Thyroid gland (tissue), 4 donors: Measurements from ENCODE around the gene HPD. TPM values are rescaled to one million over a fixed set of nuclear protein-coding genes. Genes with fewer than 3 reads are reported as not detected.

Experiments
- DNase-seq, 2 donors: peaks; one replicate each; pipeline ENCODE4 v3.0.0-alpha.2; 2019
- H3K27ac ChIP-seq, 3 donors: fragments of 200-600 bp; sonication (generic); 1 replicate in 2 of 3; 2 replicates in 1 of 3; pipeline ENCODE4 v1.5.1; 2016 to 2019; ENCODE audit warnings: mild to moderate bottlenecking in 1 of 3, moderate library complexity in 1 of 3
- H3K27me3 ChIP-seq: fragments of 200-600 bp; sonication (generic); one replicate; pipeline ENCODE4 v1.5.1; 2019
- H3K36me3 ChIP-seq, 2 donors: fragments of 200-600 bp; sonication (generic); one replicate each; pipeline ENCODE4 v1.5.1; 2016 to 2019
- H3K4me1 ChIP-seq, 2 donors: fragments of 200-600 bp; sonication (generic); one replicate each; pipeline ENCODE4 v1.5.1; 2017 to 2019
- H3K4me3 ChIP-seq, 3 donors: fragments of 200-600 bp; sonication (generic); replicated peaks in 1 of 3; 1 replicate in 2 of 3; 2 replicates in 1 of 3; pipeline ENCODE4 v1.5.1; 2016; ENCODE audit warnings: mild to moderate bottlenecking in 1 of 3
- H3K9me3 ChIP-seq: fragments of 200-600 bp; sonication (generic); one replicate; pipeline ENCODE4 v1.5.1; 2017
- POLR2A ChIP-seq, 2 donors: fragments of 450-650 bp; IDR thresholded peaks; one replicate each; pipeline ENCODE4 v1.6.1; 2017; ENCODE audit warnings: antibody characterized with exemption in 2 of 2, mild to moderate bottlenecking in 2 of 2, moderate library complexity in 1 of 2
- WGBS, 2 donors: methylation state at CpG; one replicate each; pipeline ENCODE4 v1.1.5; 2017; 5-methylcytosine and 5-hydroxymethylcytosine counted together
- intact Hi-C: fragments of 100-400 bp; cut with DNase I; formaldehyde crosslinking; loops from one replicate; pipeline ENCODE4 v1.15.1; 2023
- total RNA-seq, 4 donors: library from RNA; depleted of rRNA; stranded (reverse); fragments of >200 nt; gene quantifications; one replicate each; pipeline ENCODE4 v1.2.3, GENCODE V29; 2016
- TF ChIP-seq, protein P1 (sequence below), 6 experiments: fragments of 200-600 bp in 3 of 6; fragments of 450-650 bp in 3 of 6; sonication (generic) in 3 of 6; IDR thresholded peaks; one replicate each; pipeline ENCODE4 v1.5.1; 2016 to 2019; ENCODE audit warnings: antibody characterized with exemption in 6 of 6, mild to moderate bottlenecking in 2 of 6, inconsistent platforms in 1 of 6, moderate library complexity in 1 of 6

Gene HPD
- 1 to 10 TPM in 1 of 4 donors, under 1 TPM in 2, not detected in 1; 0.39 to 1.2 (median 0.78) TPM for total RNA-seq

DNA sequence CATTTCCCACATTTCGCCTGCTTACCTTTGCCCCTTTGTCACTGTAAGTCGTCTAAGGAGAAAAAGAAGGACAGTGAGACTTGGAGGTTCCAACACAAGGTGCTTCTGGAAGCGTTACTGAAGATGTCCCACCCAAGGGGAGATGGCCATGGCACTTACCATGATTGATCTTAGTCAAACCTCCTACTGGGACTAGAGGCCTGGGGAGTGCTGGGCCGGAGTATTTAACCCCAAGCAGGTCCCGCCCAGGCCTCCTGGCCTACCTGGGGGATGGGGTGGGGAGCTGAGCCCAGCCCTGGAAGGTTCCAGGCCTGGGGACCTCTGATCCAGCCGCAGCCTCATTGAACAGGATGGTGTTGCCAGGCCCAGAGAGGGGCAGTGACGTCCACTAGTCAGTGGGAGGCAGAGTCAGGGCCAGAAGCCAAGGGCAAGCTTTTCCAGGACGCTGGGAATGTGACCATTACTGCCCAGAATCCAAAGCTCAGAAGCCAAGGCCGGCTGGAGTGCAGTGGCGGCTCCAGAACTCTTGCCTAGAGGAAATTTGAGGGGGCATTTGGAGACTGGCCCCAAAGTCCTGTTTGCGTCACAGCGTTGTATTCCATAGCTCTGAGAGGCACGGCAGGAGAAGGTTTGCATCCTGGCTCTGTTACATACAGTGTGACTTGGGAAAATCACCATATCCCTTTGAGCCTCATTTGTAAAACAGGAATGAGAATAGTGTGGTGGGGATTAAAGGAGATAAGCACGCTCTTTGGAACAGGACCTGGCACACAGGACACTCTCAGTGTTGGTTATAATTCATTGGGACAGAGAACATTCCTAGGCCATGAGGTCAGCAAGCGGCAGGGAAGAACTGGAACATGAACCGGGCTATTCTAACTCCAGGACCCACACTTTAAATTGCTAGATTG, at the start of gene HPD:
HPD (minus strand) TSS at position 198 of the 911 bp plus-strand sequence; CDS start at position 162, 36 bp downstream.
- intact Hi-C loops = no loop called here
- no peaks in the 10 kb centered on the region for H3K9me3 ChIP-seq
- H3K36me3 ChIP-seq = no peaks in the 10 kb centered on the region
- peak within 1 kb of the TSS; percentile 53 to 76 (median 64) for H3K27ac ChIP-seq
- TF ChIP-seq, protein P1, sequence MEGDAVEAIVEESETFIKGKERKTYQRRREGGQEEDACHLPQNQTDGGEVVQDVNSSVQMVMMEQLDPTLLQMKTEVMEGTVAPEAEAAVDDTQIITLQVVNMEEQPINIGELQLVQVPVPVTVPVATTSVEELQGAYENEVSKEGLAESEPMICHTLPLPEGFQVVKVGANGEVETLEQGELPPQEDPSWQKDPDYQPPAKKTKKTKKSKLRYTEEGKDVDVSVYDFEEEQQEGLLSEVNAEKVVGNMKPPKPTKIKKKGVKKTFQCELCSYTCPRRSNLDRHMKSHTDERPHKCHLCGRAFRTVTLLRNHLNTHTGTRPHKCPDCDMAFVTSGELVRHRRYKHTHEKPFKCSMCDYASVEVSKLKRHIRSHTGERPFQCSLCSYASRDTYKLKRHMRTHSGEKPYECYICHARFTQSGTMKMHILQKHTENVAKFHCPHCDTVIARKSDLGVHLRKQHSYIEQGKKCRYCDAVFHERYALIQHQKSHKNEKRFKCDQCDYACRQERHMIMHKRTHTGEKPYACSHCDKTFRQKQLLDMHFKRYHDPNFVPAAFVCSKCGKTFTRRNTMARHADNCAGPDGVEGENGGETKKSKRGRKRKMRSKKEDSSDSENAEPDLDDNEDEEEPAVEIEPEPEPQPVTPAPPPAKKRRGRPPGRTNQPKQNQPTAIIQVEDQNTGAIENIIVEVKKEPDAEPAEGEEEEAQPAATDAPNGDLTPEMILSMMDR (IDR thresholded peaks at IDR 0.05) = no peak
- TF ChIP-seq POLR2A (IDR thresholded peaks at IDR 0.05) = no peak
- peaks cover 0 to 16% of the 10 kb centered on the region in 2 donors for H3K4me1 ChIP-seq
- H3K4me3 ChIP-seq = no peak within 1 kb of the TSS
- DNase-seq = peak; percentile 16 to 33
- WGBS, 2 donors = 74 to 76% methylated on average over 13 to 16 of the region's 16 CpGs
- no peaks in the 10 kb centered on the region for H3K27me3 ChIP-seq

DNA sequence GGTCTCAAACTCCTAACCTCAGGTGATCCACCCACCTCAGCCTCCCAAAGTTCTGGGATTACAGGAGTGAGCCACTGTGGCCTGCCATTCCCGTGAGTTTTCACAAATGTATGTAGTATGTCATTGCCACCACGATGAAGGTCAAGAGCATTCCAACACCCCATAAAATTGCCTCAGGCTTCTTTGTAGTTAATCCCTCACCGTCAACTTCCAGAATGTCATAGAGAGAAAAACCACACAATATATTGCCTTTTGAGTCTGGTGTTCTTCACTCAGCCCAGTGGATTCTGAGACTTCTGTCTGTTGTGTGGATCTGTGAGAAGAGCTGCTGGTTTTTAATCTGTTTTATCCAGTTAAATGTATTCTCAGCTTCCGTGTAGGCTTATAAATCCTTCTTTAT, 47.1 kb upstream of the HPD start:
- WGBS, 2 donors = 91 to 92% methylated on average over 4 of the region's 4 CpGs
- intact Hi-C loops = no loop called here
- Histone ChIP-seq H3K27ac (no peak overlapping the region), H3K27me3 (no peaks in the 10 kb centered on the region), H3K4me3 (no peak overlapping the region), H3K36me3 (peaks cover 42 to 53% of the 10 kb centered on the region in 2 donors), H3K9me3 (no peaks in the 10 kb centered on the region), H3K4me1 (no peaks in the 10 kb centered on the region)
- no peak for DNase-seq
- TF ChIP-seq POLR2A (IDR thresholded peaks at IDR 0.05) = no peak
- TF ChIP-seq, protein P1 (IDR thresholded peaks at IDR 0.05) = no peak

DNA sequence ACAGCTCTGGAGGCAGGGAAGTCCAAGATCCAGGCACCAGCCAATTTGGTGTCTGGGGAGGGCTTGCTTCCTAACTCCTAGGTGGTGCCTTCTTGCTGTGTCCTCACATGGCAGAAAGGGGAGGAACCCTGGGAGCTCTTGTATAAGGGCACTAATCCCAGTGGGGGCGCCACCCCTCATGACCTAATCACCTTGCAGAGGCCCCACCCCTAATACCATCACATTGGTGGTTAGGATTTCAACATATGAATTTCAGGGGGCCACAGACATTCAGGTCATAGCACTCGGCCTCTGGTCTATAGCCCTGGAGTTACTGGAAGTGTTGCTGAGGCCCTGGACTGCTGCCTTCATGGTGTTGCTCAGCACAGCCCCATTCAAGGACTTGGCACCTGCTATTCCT, 44.5 kb upstream of the HPD start:
- Histone ChIP-seq H3K9me3 (no peaks in the 10 kb centered on the region), H3K4me3 (no peak overlapping the region), H3K36me3 (peaks cover 55 to 68% of the 10 kb centered on the region in 2 donors), H3K4me1 (no peaks in the 10 kb centered on the region), H3K27me3 (no peaks in the 10 kb centered on the region), H3K27ac (no peak overlapping the region)
- WGBS, 2 donors = 94 to 100% methylated on average over 1 to 2 of the region's 2 CpGs
- intact Hi-C loops = no loop called here
- no peak for DNase-seq
- TF ChIP-seq POLR2A (IDR thresholded peaks at IDR 0.05) = no peak
- TF ChIP-seq, protein P1 (IDR thresholded peaks at IDR 0.05) = no peak

DNA sequence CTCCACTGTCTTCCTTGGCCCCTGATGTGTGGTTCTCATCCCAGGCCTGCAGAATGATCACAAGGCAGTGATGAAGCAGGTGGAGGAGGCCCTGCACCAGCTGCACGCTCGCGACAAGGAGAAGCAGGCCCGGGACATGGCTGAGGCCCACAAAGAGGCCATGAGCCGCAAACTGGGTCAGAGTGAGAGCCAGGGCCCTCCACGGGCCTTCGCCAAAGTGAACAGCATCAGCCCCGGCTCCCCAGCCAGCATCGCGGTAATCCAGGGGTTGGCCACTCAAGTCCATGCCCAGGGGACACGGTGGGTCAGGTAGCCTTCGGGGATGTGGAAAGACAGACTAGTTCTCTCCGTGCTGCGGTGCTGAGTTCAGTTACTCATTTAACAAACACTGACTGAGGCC, 40.9 kb upstream of the HPD start:
- H3K4me3 ChIP-seq = no peak overlapping the region
- DNase-seq = peak; percentile 14 to 20
- H3K27ac ChIP-seq = no peak overlapping the region
- H3K9me3 ChIP-seq = no peaks in the 10 kb centered on the region
- TF ChIP-seq, protein P1 (IDR thresholded peaks at IDR 0.05) = no peak
- no peak for TF ChIP-seq POLR2A (IDR thresholded peaks at IDR 0.05)
- intact Hi-C loops = no loop called here
- H3K36me3 ChIP-seq = peaks cover 34 to 67% of the 10 kb centered on the region in 2 donors
- H3K4me1 ChIP-seq = peaks cover 0 to 1% of the 10 kb centered on the region in 2 donors
- H3K27me3 ChIP-seq = no peaks in the 10 kb centered on the region
- WGBS, 2 donors = 94 to 100% methylated on average over 4 to 7 of the region's 14 CpGs

DNA sequence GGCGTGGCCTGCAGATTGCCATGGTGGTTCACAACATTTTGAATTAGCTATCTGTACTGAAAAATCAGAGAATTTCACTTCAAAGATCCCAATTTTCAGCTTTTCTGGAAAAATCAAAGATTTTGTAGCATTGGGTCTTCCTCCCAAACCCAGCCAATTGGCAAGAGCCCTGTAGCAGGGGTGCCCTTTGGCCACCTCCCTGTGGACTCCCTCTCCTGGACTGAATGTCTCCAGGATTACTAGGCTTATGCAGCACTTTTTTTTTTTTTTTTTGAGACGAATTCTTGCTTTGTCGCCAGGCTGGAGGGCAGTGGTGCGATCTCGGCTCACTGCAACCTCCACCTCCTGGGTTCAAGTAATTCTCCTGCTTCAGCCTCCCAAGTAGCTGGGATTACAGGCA, 39.6 kb upstream of the HPD start:
- intact Hi-C loops = no loop called here
- Histone ChIP-seq H3K27ac (no peak overlapping the region), H3K9me3 (no peaks in the 10 kb centered on the region), H3K4me1 (peaks cover 9 to 14% of the 10 kb centered on the region in 2 donors), H3K36me3 (peaks cover 22 to 56% of the 10 kb centered on the region in 2 donors), H3K27me3 (no peaks in the 10 kb centered on the region), H3K4me3 (no peak overlapping the region)
- WGBS, 2 donors = 83 to 84% methylated on average over 5 of the region's 5 CpGs
- DNase-seq = no peak
- TF ChIP-seq, protein P1 (IDR thresholded peaks at IDR 0.05) = no peak
